H54 (cell line): ENCODE measurements around the gene EPHB6.

Experiments
- DNase-seq: peaks from one replicate; pipeline ENCODE4 v3.0.0; 2011; ENCODE audit warnings: low spot score, mixed read lengths; ENCODE audit not compliant: insufficient read length
- FAIRE-seq: peaks from 3 replicates; lab custom pipeline; 2011; peaks lifted over from hg19 to GRCh38; lab: Jason Lieb, UNC
- POLR2A ChIP-seq: IDR thresholded peaks from 2 replicates; pipeline ENCODE4 v1.6.1; 2011; ENCODE audit warnings: low read depth, mild to moderate bottlenecking, low read length

EPHB6 gene, protein sequence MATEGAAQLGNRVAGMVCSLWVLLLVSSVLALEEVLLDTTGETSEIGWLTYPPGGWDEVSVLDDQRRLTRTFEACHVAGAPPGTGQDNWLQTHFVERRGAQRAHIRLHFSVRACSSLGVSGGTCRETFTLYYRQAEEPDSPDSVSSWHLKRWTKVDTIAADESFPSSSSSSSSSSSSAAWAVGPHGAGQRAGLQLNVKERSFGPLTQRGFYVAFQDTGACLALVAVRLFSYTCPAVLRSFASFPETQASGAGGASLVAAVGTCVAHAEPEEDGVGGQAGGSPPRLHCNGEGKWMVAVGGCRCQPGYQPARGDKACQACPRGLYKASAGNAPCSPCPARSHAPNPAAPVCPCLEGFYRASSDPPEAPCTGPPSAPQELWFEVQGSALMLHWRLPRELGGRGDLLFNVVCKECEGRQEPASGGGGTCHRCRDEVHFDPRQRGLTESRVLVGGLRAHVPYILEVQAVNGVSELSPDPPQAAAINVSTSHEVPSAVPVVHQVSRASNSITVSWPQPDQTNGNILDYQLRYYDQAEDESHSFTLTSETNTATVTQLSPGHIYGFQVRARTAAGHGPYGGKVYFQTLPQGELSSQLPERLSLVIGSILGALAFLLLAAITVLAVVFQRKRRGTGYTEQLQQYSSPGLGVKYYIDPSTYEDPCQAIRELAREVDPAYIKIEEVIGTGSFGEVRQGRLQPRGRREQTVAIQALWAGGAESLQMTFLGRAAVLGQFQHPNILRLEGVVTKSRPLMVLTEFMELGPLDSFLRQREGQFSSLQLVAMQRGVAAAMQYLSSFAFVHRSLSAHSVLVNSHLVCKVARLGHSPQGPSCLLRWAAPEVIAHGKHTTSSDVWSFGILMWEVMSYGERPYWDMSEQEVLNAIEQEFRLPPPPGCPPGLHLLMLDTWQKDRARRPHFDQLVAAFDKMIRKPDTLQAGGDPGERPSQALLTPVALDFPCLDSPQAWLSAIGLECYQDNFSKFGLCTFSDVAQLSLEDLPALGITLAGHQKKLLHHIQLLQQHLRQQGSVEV

DNA sequence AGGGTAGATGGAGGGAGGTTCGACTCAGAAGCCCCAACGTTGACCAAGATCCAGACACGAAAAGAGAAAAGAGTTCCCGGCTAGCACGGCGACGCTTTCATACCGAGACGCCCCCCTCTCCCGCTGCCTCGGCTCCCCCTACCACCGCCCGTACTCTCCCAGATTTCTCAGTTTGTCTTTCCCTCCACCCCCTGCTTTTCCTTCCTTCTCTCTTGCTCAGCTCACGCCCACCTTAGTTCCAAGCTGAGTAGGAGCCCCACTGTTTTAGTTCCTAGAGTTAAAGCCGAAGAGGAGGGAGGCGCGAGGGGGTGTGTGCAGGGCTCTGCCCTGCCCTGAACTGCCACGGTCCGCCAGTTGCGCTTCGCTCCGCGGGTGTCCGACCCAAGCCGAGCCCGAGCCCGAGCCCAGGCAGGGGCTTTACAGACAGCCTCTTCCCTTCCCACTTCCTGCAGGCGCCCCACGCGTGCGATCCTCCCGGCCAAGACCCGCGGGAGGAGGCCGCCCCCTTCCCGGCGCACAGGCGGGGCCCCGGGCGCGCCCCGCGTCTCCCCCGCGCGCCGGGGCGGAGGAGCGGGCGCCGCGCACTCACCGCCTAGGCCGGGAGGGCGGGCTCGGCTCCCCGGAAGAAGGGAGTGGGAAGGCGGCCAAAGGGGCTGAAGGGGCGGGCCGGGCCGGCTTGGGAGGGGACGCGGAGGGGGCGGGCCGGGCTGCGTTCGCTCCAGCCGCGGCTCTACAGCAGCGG lies at the start of gene EPHB6:
Gene EPHB6 (plus strand): TSS at position 705 of the 742 bp plus-strand sequence. CDS start 8,152 bp downstream, outside the sequence.
- FAIRE-seq: no peak
- DNase-seq: no peak
- no peak for TF ChIP-seq POLR2A

DNA sequence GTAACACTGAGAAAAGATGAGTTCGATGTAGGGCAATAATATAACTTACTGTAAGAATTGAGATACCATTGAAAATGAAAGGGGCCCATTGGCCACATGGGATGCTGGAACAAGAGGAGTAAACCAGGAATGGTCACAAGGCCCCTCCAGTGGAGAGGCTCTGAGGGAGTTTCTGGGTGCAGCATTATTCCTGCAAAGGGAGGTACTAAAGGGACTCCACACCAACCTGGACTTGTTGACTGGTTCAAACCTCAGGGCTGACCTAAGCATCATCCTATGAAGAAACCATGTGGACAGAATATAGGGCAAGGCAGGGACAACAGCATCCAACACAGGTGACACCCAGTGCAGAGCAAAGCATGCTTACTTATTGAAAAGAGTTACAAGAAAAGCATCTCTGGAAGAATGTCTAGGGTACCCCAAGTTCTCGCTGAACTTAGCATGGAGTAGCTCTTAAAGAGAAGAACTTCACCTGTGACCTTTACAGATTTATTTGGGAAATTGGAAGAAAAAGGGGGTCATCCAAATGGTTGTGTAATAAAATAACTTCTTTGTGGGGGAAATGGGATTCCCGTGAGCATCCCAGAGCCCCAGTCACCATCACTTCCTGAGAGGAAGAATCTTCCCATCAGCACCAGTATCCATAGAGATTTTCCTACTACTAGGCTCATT lies 49.4 kb upstream of the EPHB6 start:
- FAIRE-seq (no peak), DNase-seq (no peak)
- no peak for TF ChIP-seq POLR2A

- DNase-seq (no peak), FAIRE-seq (no peak)
- no peak for TF ChIP-seq POLR2A
Observed at GRCh38 chr7:142806022-142806356, 48.9 kb upstream of the EPHB6 start.

GRCh38 chr7:142806957-142807356 lies 47.9 kb upstream of the EPHB6 start:
- no peak for FAIRE-seq
- no peak for TF ChIP-seq POLR2A
- no peak for DNase-seq

DNA sequence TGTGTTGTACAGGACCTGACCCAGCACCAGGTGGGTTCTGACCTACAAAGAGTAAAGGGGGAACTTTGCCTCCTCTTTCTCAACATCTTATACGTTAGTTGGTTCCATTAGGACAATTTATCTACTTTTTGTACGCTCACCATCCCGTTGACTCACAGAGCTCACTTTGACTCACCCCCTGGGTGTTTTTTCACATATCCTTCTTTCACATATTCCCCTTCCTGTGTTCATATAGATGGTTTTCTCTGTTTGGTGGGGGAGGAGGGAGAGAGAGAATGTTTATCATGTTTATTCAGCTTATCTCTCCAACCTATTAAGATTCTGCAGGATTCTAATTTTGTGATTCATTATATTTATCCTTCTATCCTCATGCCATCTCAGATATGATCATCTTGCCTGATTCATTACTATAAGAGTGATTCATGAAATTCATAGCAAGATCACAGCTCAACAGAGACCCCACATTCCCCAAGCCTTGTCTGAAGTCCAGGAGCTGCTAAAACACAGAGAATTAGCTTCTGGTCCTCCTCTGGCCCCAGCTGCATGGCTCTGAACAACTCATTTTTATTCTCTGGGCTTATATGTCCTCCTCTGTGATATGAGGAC lies 46.9 kb upstream of the EPHB6 start:
- DNase-seq: no peak

DNA sequence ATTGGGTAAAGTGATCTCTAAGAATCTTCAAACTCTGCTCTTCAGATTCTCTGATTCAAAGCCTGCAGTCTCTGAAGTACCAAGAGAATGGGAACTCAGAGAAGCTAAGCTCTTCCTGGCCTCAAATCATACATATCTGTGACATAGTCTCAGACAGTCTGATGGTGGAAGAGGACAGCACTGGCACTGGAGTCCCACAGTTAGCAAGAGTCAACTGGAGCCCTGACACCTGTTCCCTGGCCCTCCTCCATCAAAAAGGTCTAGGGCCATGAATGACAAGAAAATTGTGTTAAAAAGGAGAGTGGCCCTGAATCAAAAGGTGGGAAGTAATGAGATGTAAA lies 46.4 kb upstream of the EPHB6 start:
- FAIRE-seq (no peak), DNase-seq (no peak)
- no peak for TF ChIP-seq POLR2A

More for the DNA sequence above, 46.9 kb upstream of the EPHB6 start:
- TF ChIP-seq POLR2A: no peak
- no peak for FAIRE-seq

DNA sequence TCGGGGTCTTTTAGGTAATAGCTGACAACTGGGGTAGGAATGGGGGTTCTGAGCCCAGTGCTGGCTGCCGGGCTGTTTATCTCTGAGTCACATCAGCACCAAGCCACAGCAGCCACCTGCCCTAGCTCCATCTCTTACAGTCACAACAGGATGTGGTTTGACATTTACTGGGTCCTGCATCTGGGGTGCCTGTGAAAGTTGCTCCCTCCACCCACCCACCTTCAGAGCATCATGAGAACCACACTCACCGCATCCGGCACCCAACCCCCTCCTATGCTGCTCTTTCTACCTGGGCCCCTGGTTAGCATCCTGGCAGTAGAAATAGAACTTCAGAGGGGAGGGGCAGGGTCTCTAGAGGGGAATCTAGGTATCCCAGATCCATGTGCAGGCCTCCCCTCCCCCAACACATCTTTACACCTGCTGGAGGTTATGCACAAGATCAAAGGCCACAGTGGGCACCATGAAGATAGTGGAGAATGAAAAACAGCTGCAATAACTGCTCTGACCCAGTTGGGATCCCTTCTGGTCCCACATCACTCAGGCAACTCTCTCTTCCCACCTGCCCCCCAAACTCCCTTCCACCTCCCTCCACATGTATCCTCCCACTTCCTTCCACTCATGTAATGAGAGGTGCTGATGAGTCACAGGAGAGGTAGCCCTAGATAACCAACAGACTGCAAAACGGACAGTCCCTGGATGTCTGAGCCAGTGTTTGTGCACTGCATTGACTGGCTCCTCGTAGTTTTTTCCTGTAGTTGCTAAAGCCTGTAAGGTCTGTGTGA lies 45.9 kb upstream of the EPHB6 start:
- DNase-seq: no peak
- no peak for FAIRE-seq
- no peak for TF ChIP-seq POLR2A

DNA sequence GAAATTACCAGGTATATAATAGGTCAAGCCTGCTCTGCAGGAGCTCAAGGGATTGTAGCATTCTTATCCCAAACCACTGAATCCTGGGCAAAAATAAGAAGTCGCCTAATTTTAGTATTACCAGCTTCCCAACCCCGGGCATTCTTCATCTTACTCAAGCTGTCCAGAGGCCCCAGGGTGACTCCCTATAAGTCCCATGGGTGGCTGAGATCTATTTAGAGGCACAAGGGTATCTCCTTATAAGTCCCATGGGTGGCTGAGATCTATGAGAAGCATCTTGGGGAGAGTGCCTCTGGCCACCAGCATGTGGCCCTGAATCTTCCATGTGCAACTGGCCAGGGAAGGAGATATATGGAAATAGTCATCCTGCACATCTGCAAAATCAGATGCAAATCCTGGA lies 45.2 kb upstream of the EPHB6 start:
- TF ChIP-seq POLR2A: no peak
- DNase-seq: no peak
- FAIRE-seq: no peak

- FAIRE-seq: no peak
- no peak for DNase-seq
- no peak for TF ChIP-seq POLR2A
Observed at GRCh38 chr7:142811154-142811737, 43.6 kb upstream of the EPHB6 start.

- no peak for FAIRE-seq
Observed at GRCh38 chr7:142812437-142813215, 42.2 kb upstream of the EPHB6 start.

DNA sequence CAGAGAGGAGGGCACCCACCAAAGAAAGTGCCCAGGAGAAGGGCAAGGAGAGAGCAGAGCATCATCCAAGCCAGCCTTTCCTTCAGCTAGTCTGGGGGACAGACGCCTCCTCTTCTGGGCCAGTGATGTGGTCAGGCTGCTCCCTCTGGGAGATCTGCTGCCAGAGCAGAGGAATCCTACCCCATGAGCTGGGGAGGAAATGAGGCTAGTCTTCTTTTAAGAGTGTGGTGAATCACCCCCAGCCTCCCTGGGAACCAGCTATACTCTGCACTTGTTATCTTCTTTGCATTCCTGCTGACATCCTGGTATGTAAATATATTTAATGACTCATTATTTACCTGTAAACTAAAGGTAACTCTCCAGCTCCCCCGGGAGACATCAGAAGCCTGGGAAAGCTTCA lies 41.6 kb upstream of the EPHB6 start:
- DNase-seq (no peak), FAIRE-seq (no peak)
- TF ChIP-seq POLR2A: no peak

More at GRCh38 chr7:142812437-142813215, 42.2 kb upstream of the EPHB6 start:
- no peak for TF ChIP-seq POLR2A
- no peak for DNase-seq

DNA sequence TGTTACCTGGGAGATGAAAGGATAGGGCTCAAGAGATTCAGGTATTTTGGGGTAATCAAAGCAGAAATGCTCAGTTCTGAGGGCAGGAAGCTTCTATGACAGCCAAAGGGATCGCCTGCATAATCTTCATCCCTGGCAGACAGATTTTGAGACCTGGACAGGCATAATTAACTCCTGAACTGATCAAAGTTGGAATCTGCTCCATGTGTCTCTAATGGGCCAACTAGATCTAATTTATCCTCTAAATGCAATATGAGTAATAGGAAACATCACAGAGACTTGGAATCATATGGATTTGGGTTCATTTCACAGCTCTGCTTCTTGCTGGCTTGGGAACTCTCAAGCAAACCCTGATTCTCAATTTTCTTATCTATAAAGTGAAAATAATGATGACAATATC lies 41.2 kb upstream of the EPHB6 start:
- FAIRE-seq: no peak
- no peak for TF ChIP-seq POLR2A
- no peak for DNase-seq
